ENCODE results near the gene CREBL2. TPM values are rescaled to one million over a fixed set of nuclear protein-coding genes. Genes with fewer than 3 reads are reported as not detected.
"Not testable (repeated sequence)": the region's sequence is repeated elsewhere in the genome, so short reads cannot be mapped to it uniquely, and the experiment has no call there.

The CREBL2 gene
- polyA plus RNA-seq, 1 experiment: 31.0 TPM

DNA sequence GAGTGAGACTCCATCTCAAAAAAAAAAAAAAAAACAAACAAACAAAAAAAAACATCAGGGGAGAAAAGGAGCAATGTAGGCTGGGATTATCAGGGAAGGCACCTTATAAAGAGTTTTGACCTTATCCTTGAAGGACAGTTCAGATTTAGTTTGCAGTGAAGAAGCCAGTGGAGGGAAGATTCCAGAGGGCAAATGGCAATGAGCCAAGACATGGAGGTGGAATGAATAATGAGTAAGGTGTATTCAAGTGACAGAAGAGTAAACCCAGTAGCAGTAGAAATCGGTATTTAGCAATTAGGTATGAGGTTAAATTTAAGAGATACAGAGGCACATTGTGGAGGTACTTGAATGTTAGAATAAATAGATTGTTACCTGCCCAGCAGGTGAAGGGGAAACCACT, 46.8 kb upstream of the CREBL2 start:
- Histone ChIP-seq H3K27ac (ENCODE audit: low read depth, low read length) (no peak overlapping the region), H3K9me3 (ENCODE audit: control insufficient read depth, insufficient read depth, low read length) (peaks cover 5% of the 10 kb centered on the region; the same call in 1 of the 2 replicates), H3K4me3 (ENCODE audit: low read depth, low read length) (no peak overlapping the region), H3K27me3 (ENCODE audit: control insufficient read depth, insufficient read depth, low read length) (peaks cover 11% of the 10 kb centered on the region)
- TF ChIP-seq, protein P1, sequence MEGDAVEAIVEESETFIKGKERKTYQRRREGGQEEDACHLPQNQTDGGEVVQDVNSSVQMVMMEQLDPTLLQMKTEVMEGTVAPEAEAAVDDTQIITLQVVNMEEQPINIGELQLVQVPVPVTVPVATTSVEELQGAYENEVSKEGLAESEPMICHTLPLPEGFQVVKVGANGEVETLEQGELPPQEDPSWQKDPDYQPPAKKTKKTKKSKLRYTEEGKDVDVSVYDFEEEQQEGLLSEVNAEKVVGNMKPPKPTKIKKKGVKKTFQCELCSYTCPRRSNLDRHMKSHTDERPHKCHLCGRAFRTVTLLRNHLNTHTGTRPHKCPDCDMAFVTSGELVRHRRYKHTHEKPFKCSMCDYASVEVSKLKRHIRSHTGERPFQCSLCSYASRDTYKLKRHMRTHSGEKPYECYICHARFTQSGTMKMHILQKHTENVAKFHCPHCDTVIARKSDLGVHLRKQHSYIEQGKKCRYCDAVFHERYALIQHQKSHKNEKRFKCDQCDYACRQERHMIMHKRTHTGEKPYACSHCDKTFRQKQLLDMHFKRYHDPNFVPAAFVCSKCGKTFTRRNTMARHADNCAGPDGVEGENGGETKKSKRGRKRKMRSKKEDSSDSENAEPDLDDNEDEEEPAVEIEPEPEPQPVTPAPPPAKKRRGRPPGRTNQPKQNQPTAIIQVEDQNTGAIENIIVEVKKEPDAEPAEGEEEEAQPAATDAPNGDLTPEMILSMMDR (IDR thresholded peaks at IDR 0.05; ENCODE audit: low read depth, low read length): no peak
- POLR2A ChIA-PET: interaction anchor here (0.7 kb wide), 1 partner anchor 215 kb away, joined by 7 read pairs; the partner anchor contains the start of gene MANSC1
- CTCF ChIA-PET: interaction anchor here (0.6 to 2.3 kb wide), 17 partner anchors 8 to 198 kb away, joined by 3 to 21 read pairs (median 4); no protein-coding TSS in a partner anchor
- DNase-seq (ENCODE audit: low read depth, low spot score): no peak

GRCh38 chr12:12565971-12566370, 45.7 kb upstream of the CREBL2 start:
- CTCF ChIA-PET; POLR2A ChIA-PET; H3K27ac ChIP-seq (ENCODE audit: low read depth, low read length): not testable (repeated sequence)

DNA sequence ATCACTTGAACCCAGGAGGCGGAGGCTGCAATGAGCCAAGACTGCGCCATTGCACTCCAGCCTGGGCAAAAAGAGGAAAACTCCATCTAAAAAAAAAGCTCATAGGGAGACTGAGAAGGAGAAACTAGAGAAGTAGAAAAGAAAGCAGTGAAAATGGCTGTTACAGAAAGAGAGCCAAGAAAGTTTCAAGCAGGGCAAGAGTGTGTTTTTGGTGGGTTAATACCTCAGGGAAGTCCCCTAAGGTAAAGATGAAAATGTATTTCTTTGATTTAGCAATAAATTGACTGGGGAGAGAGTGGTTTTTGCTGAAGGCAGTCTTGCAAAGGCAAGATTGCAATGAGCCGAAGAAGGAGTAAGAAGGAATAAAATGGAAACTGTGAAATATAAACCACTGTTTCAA, 39.0 kb upstream of the CREBL2 start:
- DNase-seq (ENCODE audit: low read depth, low spot score): no peak
- H3K27ac ChIP-seq (ENCODE audit: low read depth, low read length): no peak overlapping the region
- POLR2A ChIA-PET: no interaction called here
- H3K27me3 ChIP-seq (ENCODE audit: control insufficient read depth, insufficient read depth, low read length): peaks cover 6% of the 10 kb centered on the region
- TF ChIP-seq, protein P1 (IDR thresholded peaks at IDR 0.05; ENCODE audit: low read depth, low read length): no peak
- no peaks in the 10 kb centered on the region for H3K9me3 ChIP-seq (ENCODE audit: control insufficient read depth, insufficient read depth, low read length)
- CTCF ChIA-PET: interaction anchor here (0.7 to 1.4 kb wide), 4 partner anchors 8 to 970 kb away, joined by 3 to 11 read pairs (median 3); no protein-coding TSS in a partner anchor
- H3K4me3 ChIP-seq (ENCODE audit: low read depth, low read length): no peak overlapping the region

More at GRCh38 chr12:12565971-12566370, 45.7 kb upstream of the CREBL2 start:
- not testable (repeated sequence) for H3K9me3 ChIP-seq (ENCODE audit: control insufficient read depth, insufficient read depth, low read length); H3K4me3 ChIP-seq (ENCODE audit: low read depth, low read length); DNase-seq (ENCODE audit: low read depth, low spot score)
- H3K27me3 ChIP-seq (ENCODE audit: control insufficient read depth, insufficient read depth, low read length): peaks cover 11% of the 10 kb centered on the region

- Histone ChIP-seq H3K9me3 (ENCODE audit: control insufficient read depth, insufficient read depth, low read length) (no peaks in the 10 kb centered on the region), H3K27ac (ENCODE audit: low read depth, low read length) (no peak overlapping the region), H3K4me3 (ENCODE audit: low read depth, low read length) (no peak overlapping the region), H3K27me3 (ENCODE audit: control insufficient read depth, insufficient read depth, low read length) (no peaks in the 10 kb centered on the region)
- ChIA-PET POLR2A (no interaction called here), CTCF (interaction anchor here (1.3 to 3.6 kb wide), 3 partner anchors 13 to 29 kb away, joined by 3 to 21 read pairs (median 4); partner anchors contain the start of gene DUSP16)
- TF ChIP-seq, protein P1 (IDR thresholded peaks at IDR 0.05; ENCODE audit: low read depth, low read length): no peak
- no peak for DNase-seq (ENCODE audit: low read depth, low spot score)
Measured at GRCh38 chr12:12577786-12578185, 33.9 kb upstream of the CREBL2 start.

DNA sequence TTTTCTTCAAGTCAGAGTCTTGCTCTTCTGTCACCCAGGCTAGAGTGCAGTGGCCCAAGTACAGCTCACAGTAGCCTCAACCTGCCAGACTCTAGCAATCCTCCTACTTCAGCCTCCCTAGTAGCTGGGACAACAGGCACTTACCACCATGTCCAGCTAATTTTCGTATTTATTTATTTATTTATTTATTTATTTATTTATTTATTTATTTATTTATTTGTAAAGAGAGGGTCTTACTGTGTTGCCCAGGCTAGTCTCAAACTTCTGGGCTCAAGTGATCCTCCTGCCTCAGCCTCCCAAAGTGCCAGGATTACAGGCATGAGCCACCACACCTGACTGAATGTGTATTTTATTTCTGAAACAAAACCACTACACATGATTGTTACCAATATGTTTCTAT, 31.0 kb upstream of the CREBL2 start:
- CTCF ChIA-PET; H3K27ac ChIP-seq (ENCODE audit: low read depth, low read length); H3K27me3 ChIP-seq (ENCODE audit: control insufficient read depth, insufficient read depth, low read length); H3K9me3 ChIP-seq (ENCODE audit: control insufficient read depth, insufficient read depth, low read length); H3K4me3 ChIP-seq (ENCODE audit: low read depth, low read length); DNase-seq (ENCODE audit: low read depth, low spot score); POLR2A ChIA-PET: not testable (repeated sequence)

DNA sequence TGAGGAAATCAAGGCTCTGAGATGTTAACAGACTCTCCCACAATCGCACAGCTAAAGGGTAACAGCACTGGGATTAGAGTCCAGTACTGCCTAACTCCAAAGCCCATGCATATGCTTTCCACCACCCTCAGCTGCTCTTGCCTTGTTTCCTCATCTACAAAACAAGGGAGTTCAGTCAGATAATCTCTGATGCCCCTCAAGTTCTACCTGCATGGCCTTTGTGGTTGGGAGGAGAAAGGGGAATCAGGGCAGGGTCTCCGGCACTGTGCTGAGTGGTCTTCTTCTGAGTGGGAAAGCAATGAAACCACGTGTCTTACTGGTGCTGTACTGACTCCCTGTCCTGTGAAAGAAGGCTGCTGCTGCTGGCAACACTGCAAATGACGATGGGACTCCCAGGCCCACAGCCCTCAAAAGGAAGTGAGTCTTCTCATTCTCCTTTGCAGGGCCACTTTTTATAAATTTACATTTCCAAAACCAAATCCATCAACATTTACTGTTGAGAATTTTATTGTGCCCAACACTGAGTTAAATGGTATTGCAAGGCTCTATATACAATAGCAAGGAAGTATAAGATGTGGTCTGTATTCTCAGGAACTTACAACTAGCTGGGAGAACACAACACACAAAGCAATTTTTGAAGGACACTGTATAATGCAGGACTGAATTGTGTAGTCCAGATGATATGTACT, 29.3 kb upstream of the CREBL2 start:
- POLR2A ChIA-PET: no interaction called here
- no peaks in the 10 kb centered on the region for H3K9me3 ChIP-seq (ENCODE audit: control insufficient read depth, insufficient read depth, low read length)
- TF ChIP-seq, protein P1 (IDR thresholded peaks at IDR 0.05; ENCODE audit: low read depth, low read length): no peak
- no peak for DNase-seq (ENCODE audit: low read depth, low spot score)
- no peak overlapping the region for H3K4me3 ChIP-seq (ENCODE audit: low read depth, low read length)
- no peak overlapping the region for H3K27ac ChIP-seq (ENCODE audit: low read depth, low read length)
- H3K27me3 ChIP-seq (ENCODE audit: control insufficient read depth, insufficient read depth, low read length): peaks cover 3% of the 10 kb centered on the region
- CTCF ChIA-PET: no interaction called here

Measured in AG04450 (cell line).